H1 (cell line): Measurements from ENCODE around the gene RBMS1. TPM values are rescaled to one million over a fixed set of nuclear protein-coding genes. Genes with fewer than 3 reads are reported as not detected.

Experiments
- CTCF ChIA-PET: fragments of 300-600 bp; sonication (Branson Sonifier 250); formaldehyde crosslinking; loops from one replicate; lab custom pipeline; 2021; ENCODE audit not compliant: partially characterized antibody; lab: Charles Lee
- POLR2A ChIA-PET: fragments of 300-600 bp; sonication (Branson Sonifier 250); formaldehyde crosslinking; loops from one replicate; lab custom pipeline; 2021; ENCODE audit warnings: inconsistent platforms; ENCODE audit not compliant: partially characterized antibody; lab: Charles Lee
- DNase-seq, 2 experiments: peaks; one replicate each; pipeline versions ENCODE4 v3.0.0 to v3.0.0-alpha.2; 2010 to 2022; ENCODE audit warnings: low spot score in 2 of 2, low read depth in 1 of 2, mixed read lengths in 1 of 2
- FAIRE-seq: peaks from 2 replicates; lab custom pipeline; 2011; peaks lifted over from hg19 to GRCh38; lab: Jason Lieb, UNC
- H2AFZ ChIP-seq: 2 replicates; pipeline ENCODE4 v1.8.1; 2012; ENCODE audit warnings: low read length, inconsistent platforms
- H2AK5ac ChIP-seq: 2 replicates; pipeline ENCODE4 v1.6.1; 2013; ENCODE audit warnings: low read depth, low read length
- H2BK120ac ChIP-seq: replicated peaks from 2 replicates; pipeline ENCODE3; 2013; ENCODE audit warnings: low read depth, low read length, inconsistent platforms
- H2BK12ac ChIP-seq: 2 replicates; pipeline ENCODE4 v1.6.1; 2013; ENCODE audit warnings: low read depth, low read length
- H2BK15ac ChIP-seq: 2 replicates; pipeline ENCODE4 v1.6.1; 2013; ENCODE audit warnings: low read length
- H2BK20ac ChIP-seq: 2 replicates; pipeline ENCODE4 v1.6.1; 2013; ENCODE audit warnings: low read length
- H2BK5ac ChIP-seq: 2 replicates; pipeline ENCODE4 v1.6.1; 2013; ENCODE audit warnings: low read depth, low read length
- H3K14ac ChIP-seq: 2 replicates; pipeline ENCODE4 v1.6.1; 2013; ENCODE audit warnings: inconsistent platforms; ENCODE audit not compliant: insufficient read length
- H3K18ac ChIP-seq: 2 replicates; pipeline ENCODE4 v1.6.1; 2013; ENCODE audit warnings: low read length; ENCODE audit errors: extremely low read depth
- H3K23ac ChIP-seq: 2 replicates; pipeline ENCODE4 v1.6.1; 2013; ENCODE audit warnings: inconsistent platforms; ENCODE audit not compliant: insufficient read length
- H3K23me2 ChIP-seq: 2 replicates; pipeline ENCODE4 v1.6.1; 2013; ENCODE audit warnings: low read depth, low read length
- H3K27ac ChIP-seq: 2 replicates; pipeline ENCODE4 v1.6.1; 2011; ENCODE audit warnings: low read depth, low read length, inconsistent platforms
- H3K27me3 ChIP-seq, 4 experiments: replicated peaks in 1 of 4; 1 replicate in 1 of 4; 2 replicates in 3 of 4; pipeline versions ENCODE4 v1.6.1 to v1.8.1; 2011 to 2013; ENCODE audit warnings: low read length in 3 of 4, mild to moderate bottlenecking in 3 of 4, inconsistent platforms in 2 of 4, mixed read lengths in 2 of 4, moderate library complexity in 1 of 4; ENCODE audit not compliant: control insufficient read depth in 3 of 4, insufficient read depth in 3 of 4; ENCODE audit errors: extremely low read depth in 1 of 4
- H3K36me3 ChIP-seq, 4 experiments: 2 replicates each; pipeline versions ENCODE4 v1.6.1 to v1.8.1; 2011 to 2013; ENCODE audit warnings: mild to moderate bottlenecking in 4 of 4, low read length in 3 of 4, moderate library complexity in 2 of 4, control low read depth in 1 of 4, inconsistent platforms in 1 of 4; ENCODE audit not compliant: insufficient read depth in 4 of 4, control insufficient read depth in 2 of 4
- H3K4ac ChIP-seq: replicated peaks from 2 replicates; pipeline ENCODE3; 2013; ENCODE audit warnings: low read length, low read depth, mixed read lengths, inconsistent platforms; ENCODE audit not compliant: insufficient read length
- H3K4me1 ChIP-seq, 4 experiments: replicated peaks in 1 of 4; 1 replicate in 1 of 4; 2 replicates in 3 of 4; pipeline versions ENCODE4 v1.6.1 to v1.8.1; 2011 to 2013; ENCODE audit warnings: low read length in 3 of 4, inconsistent platforms in 2 of 4, mixed read lengths in 1 of 4; ENCODE audit not compliant: insufficient read depth in 4 of 4, control insufficient read depth in 3 of 4
- H3K4me2 ChIP-seq, 2 experiments: 2 replicates each; pipeline versions ENCODE4 v1.6.1 to v1.8.1; 2011 to 2013; ENCODE audit warnings: low read depth in 2 of 2, low read length in 2 of 2, control low read depth in 1 of 2, inconsistent platforms in 1 of 2, mild to moderate bottlenecking in 1 of 2; ENCODE audit not compliant: insufficient read depth in 1 of 2
- H3K4me3 ChIP-seq, 4 experiments: fragments of 200-600, 300-600 bp in 1 of 4; sonication (generic), shearing (Covaris generic), sonication (Bioruptor Twin) in 1 of 4; 2 replicates each; pipeline versions ENCODE4 v1.5.1 to v1.8.1; 2011 to 2016; ENCODE audit warnings: low read length in 4 of 4, low read depth in 3 of 4, control low read depth in 2 of 4, inconsistent platforms in 2 of 4, mild to moderate bottlenecking in 2 of 4, mixed read lengths in 1 of 4, moderate library complexity in 1 of 4; ENCODE audit not compliant: insufficient read depth in 2 of 4; ENCODE audit errors: extremely low read depth in 1 of 4
- H3K56ac ChIP-seq: replicated peaks from 2 replicates; pipeline ENCODE3; 2013; ENCODE audit warnings: low read depth, mild to moderate bottlenecking, mixed read lengths, low read length, inconsistent platforms; ENCODE audit not compliant: insufficient read length
- H3K79me1 ChIP-seq: 2 replicates; pipeline ENCODE4 v1.6.1; 2013; ENCODE audit warnings: low read depth, low read length, control low read depth
- H3K79me2 ChIP-seq, 2 experiments: 2 replicates each; pipeline versions ENCODE4 v1.6.1 to v1.8.1; 2012 to 2013; ENCODE audit warnings: low read length in 2 of 2, mild to moderate bottlenecking in 2 of 2, inconsistent platforms in 1 of 2; ENCODE audit not compliant: insufficient read depth in 2 of 2, control insufficient read depth in 1 of 2
- H3K9ac ChIP-seq, 4 experiments: replicated peaks in 1 of 4; 1 replicate in 1 of 4; 2 replicates in 3 of 4; pipeline versions ENCODE4 v1.6.1 to v1.8.1; 2011 to 2013; ENCODE audit warnings: low read depth in 3 of 4, low read length in 3 of 4, control low read depth in 2 of 4, mild to moderate bottlenecking in 2 of 4, moderate library complexity in 2 of 4, inconsistent platforms in 1 of 4; ENCODE audit errors: extremely low read depth in 1 of 4
- H3K9me3 ChIP-seq, 2 experiments: 2 replicates each; pipeline versions ENCODE4 v1.6.1 to v1.8.1; 2012 to 2013; ENCODE audit warnings: mild to moderate bottlenecking in 2 of 2, moderate library complexity in 2 of 2, control low read depth in 1 of 2, inconsistent platforms in 1 of 2, low read depth in 1 of 2, low read length in 1 of 2, mixed read lengths in 1 of 2; ENCODE audit not compliant: insufficient read depth in 2 of 2
- H4K20me1 ChIP-seq, 2 experiments: replicated peaks in 1 of 2; 2 replicates each; pipeline versions ENCODE3 to v1.8.1; 2011 to 2013; ENCODE audit warnings: inconsistent platforms in 2 of 2, low read length in 2 of 2, mild to moderate bottlenecking in 1 of 2; ENCODE audit not compliant: insufficient read depth in 2 of 2, control insufficient read depth in 1 of 2
- H4K5ac ChIP-seq: 2 replicates; pipeline ENCODE4 v1.6.1; 2013; ENCODE audit warnings: low read length, low read depth, mixed read lengths, inconsistent platforms; ENCODE audit not compliant: insufficient read length
- H4K8ac ChIP-seq: 2 replicates; pipeline ENCODE4 v1.8.0; 2013; ENCODE audit warnings: mild to moderate bottlenecking, moderate library complexity, low read length, inconsistent platforms; ENCODE audit not compliant: insufficient read depth; ENCODE audit errors: extremely low read depth
- H4K91ac ChIP-seq: replicated peaks from 2 replicates; pipeline ENCODE3; 2013; ENCODE audit warnings: low read length, mixed read lengths, inconsistent platforms; ENCODE audit not compliant: insufficient read length
- CBX5 ChIP-seq: fragments of 300-800, 300-1000 bp; sonication (generic); IDR thresholded peaks from 2 replicates; pipeline ENCODE4 v1.7.1; 2016; ENCODE audit warnings: antibody characterized with exemption, low read length, low read depth
- CHD1 ChIP-seq: IDR thresholded peaks from 2 replicates; pipeline ENCODE4 v1.6.1; 2012; ENCODE audit warnings: low read depth, low read length, improper control_type of control experiment
- EP300 ChIP-seq, 2 experiments: IDR thresholded peaks; 1 replicate in 1 of 2; 2 replicates in 1 of 2; pipeline ENCODE4 v1.6.1; 2011 to 2012; ENCODE audit warnings: low read depth in 2 of 2, low read length in 2 of 2, mild to moderate bottlenecking in 2 of 2, borderline replicate concordance in 1 of 2, inconsistent platforms in 1 of 2, moderate library complexity in 1 of 2
- EZH2 ChIP-seq: fragments of 200-600 bp; sonication (generic); IDR thresholded peaks from 2 replicates; pipeline ENCODE4 v1.7.1; 2012; ENCODE audit warnings: low read depth, mild to moderate bottlenecking, moderate library complexity, low read length, inconsistent platforms; ENCODE audit not compliant: severe bottlenecking
- HDAC2 ChIP-seq, 2 experiments: fragments of 300-600 bp in 1 of 2; sonication (generic) in 1 of 2; IDR thresholded peaks; 2 replicates each; pipeline ENCODE4 v1.6.1; 2011 to 2012; ENCODE audit warnings: low read depth in 2 of 2, low read length in 2 of 2, mild to moderate bottlenecking in 2 of 2, moderate library complexity in 2 of 2, borderline replicate concordance in 1 of 2, inconsistent platforms in 1 of 2
- JUND ChIP-seq: IDR thresholded peaks from 2 replicates; pipeline ENCODE4 v1.6.1; 2011; ENCODE audit warnings: mild to moderate bottlenecking, improper control_type of control experiment, low read length
- POLR2A ChIP-seq, 2 experiments: IDR thresholded peaks; 1 replicate in 1 of 2; 2 replicates in 1 of 2; pipeline ENCODE4 v1.6.1; 2011; ENCODE audit warnings: low read depth in 2 of 2, low read length in 2 of 2, mild to moderate bottlenecking in 2 of 2; ENCODE audit errors: control extremely low read depth in 1 of 2
- POLR2AphosphoS5 ChIP-seq: IDR thresholded peaks from 2 replicates; pipeline ENCODE4 v1.6.1; 2011; ENCODE audit warnings: low read depth, low read length
- RXRA ChIP-seq: IDR thresholded peaks from 2 replicates; pipeline ENCODE4 v1.6.1; 2011; ENCODE audit warnings: low read depth, mild to moderate bottlenecking, low read length, moderate library complexity; ENCODE audit not compliant: insufficient read depth
- whole genome bisulfite sequencing, 2 experiments: shearing (Covaris generic) in 1 of 2; methylation state at CpG; one replicate each; pipeline versions ENCODE4 v1.1.6 to v1.1.7; 2013 to 2015; ENCODE audit warnings: low lambda C conversion rate in 2 of 2, mixed read lengths in 2 of 2, inconsistent platforms in 1 of 2, low coverage in 1 of 2, missing lambda C conversion rate in 1 of 2; ENCODE audit not compliant: insufficient replicate concordance in 2 of 2, insufficient coverage in 1 of 2, insufficient read length in 1 of 2; ENCODE audit errors: extremely low coverage in 1 of 2, missing lambda C conversion rate in 1 of 2; 5-methylcytosine and 5-hydroxymethylcytosine counted together
- polyA plus RNA-seq, 7 experiments: library from polyadenylated mRNA; depleted of rRNA in 3 of 7; stranded (reverse) in 5 of 7; unstranded in 2 of 7; fragments of >200 nt in 5 of 7; fragments of 200-250 nt in 2 of 7; gene quantifications; 1 replicate in 5 of 7; 2 replicates in 1 of 7; 4 replicates in 1 of 7; pipeline versions ENCODE4 v1.2.1 to v1.2.3, GENCODE V29; 2011 to 2013; ENCODE audit warnings: missing spikeins in 2 of 7, mixed read lengths in 2 of 7
- total RNA-seq: library from RNA; stranded (reverse); fragmentation: NEBNext Ultra II Directional; extraction: Animal tissue kit (Norgen Biotek cat#: 25700); gene quantifications from 2 replicates; pipeline ENCODE4 v1.2.1, GENCODE V29; 2021
- TF ChIP-seq, protein P1 (sequence below): IDR thresholded peaks from 2 replicates; pipeline ENCODE4 v1.6.1; 2012; ENCODE audit warnings: inconsistent platforms

Gene RBMS1
- total and polyA plus RNA-seq, 2 of the 8 experiments (the other 6 are each of a cell fraction or from before 2014, with no cell fraction given): 53.7 to 60.0 TPM

DNA sequence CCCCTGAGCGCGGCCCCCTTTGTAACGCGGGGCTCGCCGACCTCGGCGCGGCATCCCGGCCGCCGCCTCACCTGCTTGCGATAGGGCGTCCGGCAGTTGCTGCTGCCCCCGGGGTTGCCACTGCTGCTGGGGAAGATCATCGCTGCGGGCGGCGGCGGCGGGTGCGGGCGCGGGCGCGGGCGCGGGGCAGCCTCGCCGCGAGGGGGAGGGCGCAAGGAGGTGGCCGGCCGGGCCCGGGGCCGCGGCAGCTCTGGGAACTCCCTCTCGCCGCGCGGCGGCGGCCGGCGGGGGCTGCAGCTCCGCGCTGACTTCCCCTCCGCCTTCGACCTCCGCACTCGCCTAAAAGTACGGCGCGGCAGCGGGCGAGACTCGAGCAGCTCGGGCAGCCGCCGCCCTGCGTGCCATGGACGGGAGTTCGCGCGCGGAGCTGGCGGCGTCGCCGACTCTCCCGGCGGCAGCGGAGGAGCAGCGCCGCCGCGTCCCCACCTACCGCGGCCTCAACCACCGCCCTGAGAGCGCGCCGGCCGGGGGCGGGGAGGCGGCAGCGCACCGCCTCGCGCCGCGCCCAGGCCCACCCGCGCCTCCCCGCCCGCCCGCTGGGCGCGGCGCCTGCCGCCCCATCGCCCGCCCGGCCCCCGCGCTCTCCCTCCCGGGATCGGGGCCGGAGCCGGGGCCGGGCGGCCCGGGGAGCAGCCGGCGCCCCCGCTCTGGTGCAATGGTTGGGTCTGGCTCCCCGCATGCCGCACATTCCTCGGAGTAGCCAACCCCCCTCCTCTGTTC is 86.0 kb downstream of the RBMS1 start:
- Histone ChIP-seq H3K27me3 (peaks cover 5 to 20% (median 11%) of the 10 kb centered on the region in 4 experiments; a peak in 6 of 7 replicates), H4K8ac (peak overlapping the region; percentile 78; the same call in 1 of the 2 replicates), H4K91ac (no peak overlapping the region), H3K23me2 (peaks cover 14% of the 10 kb centered on the region), H2AK5ac (no peak overlapping the region), H3K23ac (no peak overlapping the region), H3K56ac (no peak overlapping the region), H3K18ac (peak overlapping the region; percentile 88; the same call in 1 of the 2 replicates), H4K5ac (no peak overlapping the region), H2BK120ac (no peak overlapping the region), H3K4me2 (peak overlapping the region; percentile 87 to 97), H2AFZ (no peak overlapping the region), H3K4me3 (peak overlapping the region; percentile 69 to 81 (median 72)), H2BK5ac (no peak overlapping the region), H2BK15ac (no peak overlapping the region), H3K79me1 (peaks cover 3% of the 10 kb centered on the region; the same call in 1 of the 2 replicates), H3K36me3 (no peaks in the 10 kb centered on the region), H4K20me1 (peaks cover 19 to 26% of the 10 kb centered on the region in 2 experiments), H3K4ac (no peak overlapping the region), H3K4me1 (peaks cover 4 to 22% (median 13%) of the 10 kb centered on the region in 4 experiments; a peak in 6 of 7 replicates), H3K27ac (no peak overlapping the region; the same call in 1 of the 2 replicates), H3K14ac (no peak overlapping the region), H2BK12ac (no peak overlapping the region), H3K9me3 (no peaks in the 10 kb centered on the region), H3K79me2 (peaks cover 0 to 36% of the 10 kb centered on the region in 2 experiments; a peak in 3 of 4 replicates), H3K9ac (peak overlapping the region; percentile 58 to 79 (median 66); a peak in 6 of 7 replicates), H2BK20ac (no peak overlapping the region)
- 1% methylated on average over 37 of the region's 120 CpGs; no CpG with 5 or more reads in 1 of the 2 experiments for WGBS, 2 experiments
- ChIA-PET CTCF (interaction anchor here (0.8 to 1.7 kb wide), 4 partner anchors 41 to 156 kb away, joined by 3 to 4 read pairs (median 3); no protein-coding TSS in a partner anchor), POLR2A (interaction anchor here (0.8 to 3.5 kb wide), 14 partner anchors 10 to 110 kb away, joined by 3 to 13 read pairs (median 4); partner anchors contain the start of gene RBMS1)
- DNase-seq (peak in 1 of 2 experiments; percentile 75), FAIRE-seq (no peak)
- peak in 1 of 2 experiments; percentile 67; a peak in 2 of 3 replicates for TF ChIP-seq POLR2A (IDR thresholded peaks at IDR 0.05; ENCODE audit: control extremely low read depth in 1 of 2, low read depth in 2 of 2, low read length in 2 of 2)
- peak in 1 of 2 experiments; percentile 73; a peak in 1 of 3 replicates for TF ChIP-seq EP300 (IDR thresholded peaks at IDR 0.05; ENCODE audit: borderline replicate concordance in 1 of 2, low read depth in 2 of 2, low read length in 2 of 2)
- TF ChIP-seq JUND: no peak
- peak; percentile 38 for TF ChIP-seq POLR2AphosphoS5
- no peak for TF ChIP-seq RXRA
- TF ChIP-seq CBX5: no peak
- no peak for TF ChIP-seq EZH2
- TF ChIP-seq HDAC2 (IDR thresholded peaks at IDR 0.05; ENCODE audit: borderline replicate concordance in 1 of 2, low read depth in 2 of 2, low read length in 2 of 2): no peak
- TF ChIP-seq, protein P1, sequence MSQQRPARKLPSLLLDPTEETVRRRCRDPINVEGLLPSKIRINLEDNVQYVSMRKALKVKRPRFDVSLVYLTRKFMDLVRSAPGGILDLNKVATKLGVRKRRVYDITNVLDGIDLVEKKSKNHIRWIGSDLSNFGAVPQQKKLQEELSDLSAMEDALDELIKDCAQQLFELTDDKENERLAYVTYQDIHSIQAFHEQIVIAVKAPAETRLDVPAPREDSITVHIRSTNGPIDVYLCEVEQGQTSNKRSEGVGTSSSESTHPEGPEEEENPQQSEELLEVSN: no peak
- no peak for TF ChIP-seq CHD1
